Ureter (tissue), 1 donor: Measurements from ENCODE around the gene RBM14. TPM values are rescaled to one million over a fixed set of nuclear protein-coding genes. Genes with fewer than 3 reads are reported as not detected.
"Not testable (repeated sequence)": the region's sequence is repeated elsewhere in the genome, so short reads cannot be mapped to it uniquely, and the experiment has no call there.

ENCODE experiments used
- DNase-seq: peaks from one replicate; pipeline ENCODE4 v3.0.0-alpha.2; 2020; ENCODE audit warnings: low spot score
- total RNA-seq: library from RNA; stranded (reverse); gene quantifications from one replicate; pipeline ENCODE4 v1.2.4, GENCODE V29; 2023
- donor health status: DM: yes; HTN: yes; CAD: no.

RBM14 gene
- total RNA-seq, 1 donor from 2014 or later, result 105 TPM

DNA sequence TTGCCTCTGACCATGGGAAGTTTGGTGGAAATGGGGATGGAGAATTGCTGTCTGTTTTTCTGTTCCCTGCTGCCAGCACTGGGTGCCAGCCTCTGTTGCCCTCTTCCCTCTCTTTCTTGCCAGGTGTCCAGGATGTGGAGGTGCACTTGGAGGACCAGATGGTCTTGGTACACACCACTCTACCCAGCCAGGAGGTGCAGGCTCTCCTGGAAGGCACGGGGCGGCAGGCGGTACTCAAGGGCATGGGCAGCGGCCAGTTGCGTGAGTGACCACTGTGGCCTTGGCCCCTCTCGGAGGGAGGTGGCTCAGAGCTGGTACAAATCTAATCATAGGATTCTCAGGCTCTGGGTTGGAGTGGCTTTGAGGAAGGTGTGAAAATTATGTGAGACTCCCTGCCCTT is 17.4 kb upstream of the RBM14 start:
- DNase-seq, result no peak

DNA sequence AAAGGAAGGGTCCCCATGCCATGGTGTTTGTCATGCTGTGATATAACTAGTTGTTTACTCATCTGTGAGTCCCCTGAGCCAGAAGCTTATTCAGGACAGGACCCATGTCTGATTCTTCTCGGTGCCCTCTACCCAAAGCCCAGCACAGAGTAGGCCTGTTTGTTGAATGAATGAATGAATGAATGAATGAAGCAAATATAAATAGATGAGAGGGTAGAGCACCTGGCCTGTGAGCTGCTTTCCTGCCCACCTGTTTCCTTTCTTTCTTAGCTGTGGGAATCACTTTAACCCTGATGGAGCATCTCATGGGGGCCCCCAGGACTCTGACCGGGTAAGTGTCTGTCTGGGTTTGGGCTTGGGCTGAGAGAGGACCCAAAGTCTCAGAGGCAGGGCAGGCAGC is 16.2 kb upstream of the RBM14 start:
- DNase-seq, result no peak

DNA sequence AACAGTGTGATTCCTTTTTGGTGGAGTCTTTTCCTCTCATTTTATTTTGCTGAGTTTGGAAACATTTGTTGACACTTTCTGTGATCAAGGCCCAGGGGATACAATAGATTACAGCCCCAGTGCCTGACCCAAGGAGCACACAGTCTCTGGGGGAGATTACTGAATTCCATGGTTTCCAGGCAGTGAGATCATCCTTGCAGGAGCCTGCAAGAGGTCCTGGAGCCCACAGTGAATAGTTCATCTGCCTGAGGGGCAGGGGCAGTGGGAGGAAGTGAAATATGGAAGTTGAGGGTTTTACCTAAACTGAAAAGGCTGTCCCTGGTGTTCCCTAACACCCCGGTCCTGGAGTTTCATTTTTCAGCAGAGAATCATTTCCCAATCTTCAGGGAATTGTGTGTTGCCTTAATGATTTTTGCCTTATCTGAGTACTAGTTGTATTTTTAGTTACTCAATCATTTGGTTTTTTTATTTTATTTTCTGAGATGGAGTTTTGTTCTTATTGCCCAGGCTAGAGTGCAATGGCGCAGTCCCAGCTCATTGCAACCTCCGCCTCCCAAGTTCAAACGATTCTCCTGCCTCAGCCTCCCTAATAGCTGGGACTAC is 15.7 kb upstream of the RBM14 start:
- no peak for DNase-seq

DNA sequence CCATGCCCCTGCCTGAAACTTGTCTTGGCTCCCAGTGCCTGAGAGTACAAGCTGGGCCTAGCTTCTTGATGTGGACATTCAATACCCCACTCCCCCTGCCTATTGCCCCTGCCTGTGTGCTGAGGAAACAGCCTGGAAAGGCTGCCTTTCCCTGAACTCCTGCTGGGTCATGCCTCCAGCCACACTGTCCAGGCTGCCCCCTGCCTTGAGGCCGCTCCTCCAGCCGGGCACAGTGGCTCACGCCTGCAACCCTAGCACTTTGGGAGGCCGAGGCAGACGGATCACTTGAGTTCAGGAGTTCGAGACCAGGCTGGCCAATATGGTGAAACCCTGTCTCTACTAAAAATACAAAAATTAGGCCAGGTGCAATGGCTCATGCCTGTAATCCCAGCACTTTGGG is 13.4 kb upstream of the RBM14 start:
- DNase-seq, result no peak

DNA sequence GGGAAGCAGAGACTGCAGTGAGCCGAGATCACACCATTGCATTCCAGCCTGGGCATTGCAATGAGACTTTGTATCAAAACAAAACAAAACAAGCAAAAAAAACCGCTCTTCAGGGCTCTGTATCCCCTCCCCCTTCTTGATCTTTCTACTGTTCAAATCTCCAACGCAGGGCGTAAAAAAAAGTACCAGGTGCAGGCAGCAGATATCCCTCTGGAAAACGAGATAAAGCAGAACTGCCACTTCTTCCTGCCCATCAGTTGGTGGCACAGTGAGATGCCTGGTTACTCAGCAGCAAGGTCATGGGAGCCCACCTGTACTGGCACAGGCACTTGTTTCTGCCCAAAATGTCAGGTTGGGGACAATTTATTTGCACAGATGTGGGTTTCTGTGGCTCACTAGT is 12.3 kb upstream of the RBM14 start:
- no peak for DNase-seq

DNA sequence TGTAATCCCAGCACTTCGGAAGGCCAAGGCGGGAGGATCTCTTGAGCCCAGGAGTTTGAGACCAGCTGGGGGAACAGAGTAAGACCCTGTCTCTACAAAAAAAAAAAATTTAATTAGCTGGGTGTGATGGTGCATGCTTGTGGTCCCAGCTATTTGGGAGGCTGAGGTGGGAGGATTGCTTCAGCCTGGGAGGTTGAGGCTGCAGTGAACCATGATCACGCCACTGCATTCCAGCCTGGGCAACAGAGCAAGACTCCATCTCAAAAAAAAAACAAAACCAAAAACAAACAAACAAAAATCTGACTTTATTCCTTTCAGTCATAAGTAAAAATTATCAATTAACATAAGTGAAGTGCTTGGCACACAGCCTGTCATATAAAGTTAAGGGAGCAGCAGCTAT is 9.8 kb upstream of the RBM14 start:
- not testable (repeated sequence) for DNase-seq

DNA sequence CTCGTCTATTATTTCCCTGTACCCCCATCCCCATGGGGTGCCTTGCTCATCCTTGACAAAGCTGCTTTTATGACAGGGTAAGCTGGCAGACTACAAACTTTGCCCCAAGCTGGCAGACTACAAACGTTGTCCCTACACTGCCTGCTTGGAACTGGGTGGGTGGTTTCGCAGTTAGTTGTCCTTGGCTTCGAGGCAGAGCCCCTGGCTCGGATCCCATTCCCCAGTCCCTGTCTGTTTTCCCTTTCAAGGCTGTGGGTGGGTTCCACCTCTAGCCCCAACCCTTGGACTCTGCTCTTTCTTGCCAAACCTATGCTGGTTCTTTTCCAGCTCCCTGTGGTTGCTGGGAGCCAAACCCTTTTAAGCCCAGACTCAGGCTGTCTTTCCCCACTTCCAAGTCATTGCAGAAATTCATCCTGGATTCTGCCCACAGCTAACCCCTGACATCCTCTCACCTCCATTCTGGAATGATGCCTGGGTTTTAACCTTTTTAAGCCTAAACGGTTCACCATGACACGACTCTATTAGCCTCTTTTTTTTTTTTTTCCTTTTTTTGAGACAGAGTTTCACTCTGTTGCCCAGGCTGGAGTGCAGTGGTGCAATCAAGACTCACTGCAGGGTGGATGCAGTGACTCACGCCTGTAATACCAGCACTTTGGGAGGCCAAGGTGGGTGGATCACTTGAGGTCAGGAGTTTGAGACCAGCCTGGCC is 9.2 kb upstream of the RBM14 start:
- peak; percentile 88 for DNase-seq

DNA sequence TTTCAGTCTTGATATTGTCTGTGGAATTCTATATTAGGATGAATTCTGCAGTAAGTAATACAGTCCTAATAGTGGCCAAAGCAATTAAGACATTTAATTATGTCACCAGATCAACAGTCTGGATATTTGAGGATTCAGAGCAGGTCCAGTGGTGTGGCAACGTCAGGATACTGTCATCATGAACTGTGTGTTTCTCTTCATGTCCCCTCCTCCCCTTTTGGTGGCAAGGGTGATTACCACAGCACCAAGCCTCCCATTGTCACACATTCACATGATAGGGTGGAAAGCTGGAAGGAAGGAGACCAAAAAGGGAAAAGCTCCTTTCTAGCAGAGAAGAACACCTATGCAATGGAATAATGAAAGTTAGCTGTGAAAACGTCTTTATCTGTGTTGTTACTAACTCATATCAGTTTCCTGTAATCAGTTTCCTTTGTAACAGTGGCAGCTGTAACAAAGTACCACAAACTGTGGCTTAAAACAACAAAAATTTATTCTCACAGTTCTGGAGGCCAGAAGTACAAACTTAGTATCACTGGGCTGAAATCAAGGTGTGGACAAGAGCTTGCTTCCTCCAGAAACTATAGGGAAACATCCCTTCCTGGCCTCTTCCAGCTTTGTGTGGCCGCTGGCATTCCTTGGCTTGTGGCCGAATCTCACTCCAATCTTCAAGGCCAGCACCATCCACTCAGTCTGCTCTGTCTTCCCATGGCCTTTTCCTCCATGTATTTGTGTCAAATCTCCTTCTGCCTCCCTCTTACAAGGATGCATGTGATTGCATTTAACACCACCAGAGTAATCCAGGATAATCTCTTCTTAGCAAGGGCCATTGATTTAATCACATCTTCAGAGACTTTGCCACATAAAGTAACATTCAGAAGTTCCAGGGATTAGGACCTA is 6.5 kb upstream of the RBM14 start:
- no peak for DNase-seq

DNA sequence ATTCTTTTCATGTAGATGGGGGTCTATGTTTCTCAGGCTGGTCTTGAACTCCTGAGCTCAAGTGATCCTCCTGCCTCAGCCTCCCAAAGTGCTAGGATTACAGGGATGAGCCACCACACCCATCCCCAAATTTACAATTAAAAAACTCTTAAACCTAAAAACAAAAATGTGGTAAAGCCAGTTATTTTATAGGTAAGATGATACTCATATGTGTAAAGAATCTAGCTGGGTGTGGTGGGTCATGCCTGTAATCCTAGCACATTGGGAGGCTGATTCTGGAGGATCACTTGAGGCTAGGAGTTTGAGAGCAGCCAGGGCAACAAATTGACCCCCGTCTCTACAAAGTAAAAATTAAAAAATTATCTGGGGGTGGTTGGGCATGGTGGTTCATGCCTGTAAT is 4.0 kb upstream of the RBM14 start:
- no peak for DNase-seq

DNA sequence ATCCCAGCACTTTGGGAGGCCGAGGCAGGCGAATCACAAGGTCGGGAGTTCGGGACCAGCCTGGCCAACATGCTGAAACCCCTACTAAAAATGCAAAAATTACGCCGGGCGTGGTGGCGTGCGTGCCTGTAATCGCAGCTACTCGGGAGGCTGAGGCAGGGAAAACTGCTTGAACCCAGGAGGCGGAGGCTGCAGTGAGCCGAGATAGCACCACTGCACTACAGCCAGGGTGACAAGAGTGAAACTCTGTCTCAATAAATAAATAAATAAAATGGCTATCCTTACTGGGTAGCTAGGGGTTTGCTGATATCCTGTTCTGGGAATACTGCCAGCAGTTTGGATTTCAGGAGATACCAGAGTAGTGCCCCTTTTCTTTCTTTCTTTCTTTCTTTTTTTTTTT is 2.4 kb upstream of the RBM14 start:
- no peak for DNase-seq

DNA sequence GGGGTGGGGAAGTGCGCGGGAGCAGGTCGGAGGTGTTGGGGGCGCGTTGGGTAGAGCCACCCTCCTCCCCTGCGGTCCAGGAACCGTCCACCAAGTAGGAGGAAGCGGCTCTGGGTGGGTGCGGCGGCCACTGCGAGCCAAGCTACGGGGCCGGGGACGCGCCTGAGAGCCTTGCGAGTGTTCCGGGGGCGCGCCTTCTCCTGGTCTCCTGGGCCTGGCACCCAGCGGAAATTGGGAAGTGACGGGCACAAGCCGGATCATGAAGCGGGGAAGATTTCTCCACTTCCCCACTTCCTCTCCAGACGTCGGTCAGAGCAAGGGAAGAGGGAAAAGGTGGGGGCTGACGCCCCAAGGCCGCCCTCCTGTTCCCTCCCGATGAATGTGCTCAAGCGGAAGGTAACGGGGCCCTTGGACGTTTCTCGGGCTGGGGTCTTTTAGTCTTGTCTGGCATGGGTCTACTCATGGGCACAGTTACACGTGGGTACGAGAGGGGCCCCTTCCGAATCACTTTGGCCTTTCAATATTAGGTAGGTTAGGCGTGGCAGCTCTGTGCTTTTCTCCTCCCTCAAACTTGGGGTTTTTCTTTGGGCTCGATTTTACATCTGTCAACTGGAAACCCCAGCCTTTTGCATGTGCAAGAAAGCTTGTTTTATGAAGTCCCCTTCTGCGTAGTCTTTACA is 865 bp downstream of the RBM14 start:
- DNase-seq, result no peak

DNA sequence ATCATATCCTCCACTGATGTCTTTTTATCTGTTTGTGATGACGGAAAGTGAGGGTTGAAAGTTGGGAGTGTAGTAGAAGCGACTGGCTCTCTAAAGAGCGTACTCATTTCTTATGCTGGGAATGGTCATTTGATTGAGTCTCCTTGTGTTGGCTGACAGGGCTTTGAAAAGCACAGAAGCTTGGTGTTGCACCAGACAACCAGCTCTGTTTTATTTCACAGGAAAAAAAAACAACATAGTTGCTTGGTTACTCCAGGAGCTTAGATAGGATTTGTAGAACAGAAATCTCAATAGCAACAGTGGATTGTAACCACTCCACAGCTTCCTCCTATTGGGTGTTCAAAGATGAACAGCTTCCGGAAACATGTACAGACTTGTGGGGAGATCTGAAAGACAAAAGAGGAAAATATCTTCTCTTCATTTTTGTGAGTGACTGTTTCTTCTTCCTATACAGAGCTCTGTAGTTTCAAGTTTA is 2.7 kb downstream of the RBM14 start:
- DNase-seq, result no peak

DNA sequence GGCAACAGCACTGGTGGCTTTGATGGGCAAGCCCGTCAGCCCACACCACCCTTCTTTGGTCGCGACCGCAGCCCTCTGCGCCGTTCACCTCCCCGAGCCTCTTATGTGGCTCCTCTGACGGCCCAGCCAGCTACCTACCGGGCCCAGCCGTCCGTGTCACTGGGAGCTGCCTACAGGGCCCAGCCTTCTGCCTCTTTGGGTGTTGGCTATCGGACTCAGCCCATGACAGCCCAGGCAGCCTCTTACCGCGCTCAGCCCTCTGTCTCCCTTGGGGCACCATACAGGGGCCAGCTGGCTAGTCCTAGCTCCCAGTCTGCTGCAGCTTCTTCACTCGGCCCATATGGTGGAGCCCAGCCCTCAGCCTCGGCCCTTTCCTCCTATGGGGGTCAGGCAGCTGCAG is 8.0 kb downstream of the RBM14 start:
- no peak for DNase-seq

DNA sequence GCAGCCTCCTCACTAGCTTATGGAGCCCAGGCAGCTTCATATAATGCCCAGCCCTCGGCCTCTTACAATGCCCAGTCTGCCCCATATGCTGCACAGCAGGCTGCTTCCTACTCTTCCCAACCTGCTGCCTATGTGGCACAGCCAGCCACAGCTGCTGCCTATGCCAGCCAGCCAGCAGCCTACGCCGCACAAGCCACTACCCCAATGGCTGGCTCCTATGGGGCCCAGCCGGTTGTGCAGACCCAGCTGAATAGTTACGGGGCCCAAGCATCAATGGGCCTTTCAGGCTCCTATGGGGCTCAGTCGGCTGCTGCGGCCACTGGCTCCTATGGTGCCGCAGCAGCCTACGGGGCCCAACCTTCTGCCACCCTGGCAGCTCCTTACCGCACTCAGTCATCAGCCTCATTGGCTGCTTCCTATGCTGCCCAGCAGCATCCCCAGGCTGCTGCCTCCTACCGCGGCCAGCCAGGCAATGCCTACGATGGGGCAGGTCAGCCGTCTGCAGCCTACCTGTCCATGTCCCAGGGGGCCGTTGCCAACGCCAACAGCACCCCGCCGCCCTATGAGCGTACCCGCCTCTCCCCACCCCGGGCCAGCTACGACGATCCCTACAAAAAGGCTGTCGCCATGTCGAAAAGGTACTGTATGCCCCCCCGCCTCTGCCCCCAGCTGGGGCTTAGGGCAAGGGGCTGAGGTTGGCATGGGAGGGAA is 8.8 kb downstream of the RBM14 start:
- DNase-seq, result no peak

DNA sequence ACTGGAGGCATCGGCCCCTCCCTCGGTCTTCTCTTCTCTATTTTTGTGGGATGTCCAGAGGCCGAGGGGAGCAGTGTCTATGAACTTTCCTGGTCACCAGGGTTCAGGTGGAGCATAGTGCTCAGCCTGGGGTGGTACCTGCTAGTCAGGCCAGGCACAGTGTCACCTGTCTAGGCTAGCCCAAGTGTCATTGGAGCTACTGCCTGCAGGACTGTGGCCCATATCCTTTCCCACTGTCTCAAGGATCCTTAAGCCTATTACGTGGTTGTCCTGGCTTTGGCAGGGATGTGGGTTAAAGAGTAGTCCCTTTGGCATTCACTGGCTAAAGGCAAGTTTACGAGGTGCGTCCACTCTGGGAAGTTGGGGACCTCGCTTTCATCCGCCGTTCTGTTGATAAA is 9.3 kb downstream of the RBM14 start:
- no peak for DNase-seq

DNA sequence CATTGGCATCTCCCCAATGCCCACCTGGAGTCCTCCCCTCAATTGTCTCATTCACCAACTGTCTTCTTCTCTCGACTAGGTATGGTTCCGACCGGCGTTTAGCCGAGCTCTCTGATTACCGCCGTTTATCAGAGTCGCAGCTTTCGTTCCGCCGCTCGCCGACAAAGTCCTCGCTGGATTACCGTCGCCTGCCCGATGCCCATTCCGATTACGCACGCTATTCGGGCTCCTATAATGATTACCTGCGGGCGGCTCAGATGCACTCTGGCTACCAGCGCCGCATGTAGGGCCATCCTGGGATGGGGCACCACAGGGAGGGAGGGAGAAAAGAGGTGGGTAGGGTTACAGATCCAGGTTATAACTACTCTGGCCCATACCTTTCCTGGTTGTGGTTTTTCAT is 10.0 kb downstream of the RBM14 start:
- no peak for DNase-seq

DNA sequence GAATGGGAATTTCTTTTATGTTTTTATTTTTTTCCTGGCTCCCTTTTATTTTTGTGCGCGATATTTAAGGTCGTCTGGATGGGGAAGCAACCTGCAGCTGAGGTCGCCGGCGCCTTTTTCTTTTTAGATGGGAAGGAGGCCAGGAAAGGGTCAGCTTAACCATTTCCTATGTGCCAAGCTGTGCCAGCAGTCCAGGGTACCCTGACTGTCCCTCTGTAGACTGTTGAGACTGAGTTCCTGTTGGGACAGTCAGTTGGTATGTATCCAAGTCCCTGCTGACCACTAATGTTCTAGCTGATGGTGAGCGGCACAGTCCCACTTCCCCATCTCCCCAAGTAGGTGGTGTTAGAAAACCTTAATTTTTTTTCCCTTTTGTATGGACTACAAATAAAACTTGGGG is 10.5 kb downstream of the RBM14 start:
- no peak for DNase-seq

DNA sequence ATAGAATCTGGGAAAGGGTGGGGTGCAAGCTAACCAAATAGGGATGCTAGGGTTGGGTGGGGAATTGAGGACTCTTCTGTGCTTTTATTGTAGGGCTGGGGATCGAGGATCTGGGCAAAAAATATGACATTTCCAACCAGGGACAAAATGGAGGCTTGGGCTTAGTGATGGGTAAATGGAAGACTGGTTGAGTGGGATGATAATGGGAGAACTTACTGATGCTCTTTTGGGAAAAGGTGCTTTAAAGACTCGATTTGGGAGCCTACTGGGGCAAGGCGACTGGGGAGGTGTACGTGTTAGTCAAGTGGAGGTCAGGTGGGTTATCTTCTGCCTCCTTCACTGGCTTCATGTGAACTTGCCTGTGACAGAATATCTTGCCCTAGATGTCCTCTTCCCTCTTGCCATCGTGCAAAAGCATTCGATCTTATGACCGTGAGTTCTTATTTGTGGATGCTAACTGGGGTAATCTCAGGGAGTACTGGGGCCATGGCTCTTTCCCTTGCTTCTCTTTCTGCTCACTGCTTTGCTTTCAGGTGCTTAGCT is 11.7 kb downstream of the RBM14 start:
- DNase-seq, result no peak

DNA sequence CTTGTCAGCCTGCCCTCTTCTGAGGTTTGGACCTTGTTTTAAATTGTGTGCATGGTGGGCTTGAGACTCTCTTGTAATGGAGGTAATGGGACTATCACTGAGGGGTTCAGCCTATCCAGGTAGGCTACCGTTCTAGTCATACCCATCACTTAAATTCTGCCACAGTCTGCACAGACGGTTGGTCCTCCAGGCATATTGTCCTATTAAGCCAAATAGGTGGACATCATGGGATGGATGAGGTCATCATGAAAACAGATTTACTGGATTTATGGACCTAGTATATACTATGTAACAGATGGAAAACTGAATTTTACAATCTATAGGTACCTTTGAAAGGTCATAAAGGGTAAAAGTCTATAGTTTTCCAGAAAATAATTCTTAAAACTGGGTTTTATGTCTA is 12.9 kb downstream of the RBM14 start:
- no peak for DNase-seq

DNA sequence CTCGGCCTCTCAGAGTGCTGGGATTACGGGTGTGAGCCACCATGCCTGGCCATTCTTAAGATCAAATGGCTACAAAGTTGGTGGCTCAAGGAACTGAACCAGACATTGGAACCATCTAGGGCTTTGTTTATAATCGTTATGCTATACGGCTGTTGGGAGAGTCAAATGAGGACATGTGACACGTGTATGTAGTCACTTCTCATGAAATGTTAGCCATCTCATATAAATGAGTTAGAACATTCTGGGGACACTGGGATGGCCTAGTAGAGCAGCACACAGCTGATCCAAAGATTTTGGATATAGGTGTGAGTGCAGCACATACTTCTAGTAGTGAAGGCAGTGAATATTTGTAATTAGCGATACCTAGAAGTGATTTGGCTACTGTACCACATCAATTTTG is 15.5 kb downstream of the RBM14 start:
- no peak for DNase-seq

DNA sequence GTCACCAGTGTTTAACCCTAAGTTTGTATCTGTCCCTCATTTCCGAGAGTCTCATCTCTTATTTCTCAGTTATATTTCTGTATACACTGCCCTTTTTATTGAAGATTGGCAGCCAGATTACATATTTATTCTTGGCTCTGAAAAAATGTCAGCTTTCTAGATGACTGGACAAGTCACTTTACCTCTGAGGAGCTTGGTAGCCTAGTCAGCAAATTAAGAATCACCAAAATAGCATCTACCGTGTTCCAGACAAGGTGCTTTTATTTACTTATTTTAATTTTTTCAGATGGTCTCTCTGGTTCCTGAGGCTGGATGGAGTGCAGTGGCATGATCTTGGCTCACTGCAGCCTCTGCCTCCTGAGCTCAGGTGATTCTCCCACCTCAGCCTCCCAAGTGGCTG is 16.5 kb downstream of the RBM14 start:
- no peak for DNase-seq
